ENCODE results near the gene MEIKIN.

DNA sequence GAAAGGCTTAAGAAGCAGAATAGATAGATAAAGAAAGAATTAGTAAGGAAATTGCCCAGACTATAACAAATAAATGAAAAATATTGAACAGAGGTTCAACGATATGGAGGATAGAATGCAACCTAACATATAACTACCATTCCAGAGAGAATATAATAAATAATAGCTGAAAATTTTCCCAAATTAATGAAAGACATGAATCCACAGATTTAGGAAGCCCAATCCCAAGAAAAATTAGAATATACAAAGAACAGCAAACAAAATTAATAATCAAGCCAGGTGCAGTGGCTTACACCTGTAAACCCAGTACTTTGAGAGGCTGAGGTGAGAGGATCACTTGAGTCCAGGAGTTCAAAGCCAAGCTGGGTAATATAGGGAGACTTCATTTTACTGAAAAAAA lies 120.8 kb downstream of the MEIKIN start:
- TF ChIP-seq EZH2 (IDR thresholded peaks at IDR 0.05; ENCODE audit: low read length, missing control alignments), result no peak
- TF ChIP-seq, protein P1, sequence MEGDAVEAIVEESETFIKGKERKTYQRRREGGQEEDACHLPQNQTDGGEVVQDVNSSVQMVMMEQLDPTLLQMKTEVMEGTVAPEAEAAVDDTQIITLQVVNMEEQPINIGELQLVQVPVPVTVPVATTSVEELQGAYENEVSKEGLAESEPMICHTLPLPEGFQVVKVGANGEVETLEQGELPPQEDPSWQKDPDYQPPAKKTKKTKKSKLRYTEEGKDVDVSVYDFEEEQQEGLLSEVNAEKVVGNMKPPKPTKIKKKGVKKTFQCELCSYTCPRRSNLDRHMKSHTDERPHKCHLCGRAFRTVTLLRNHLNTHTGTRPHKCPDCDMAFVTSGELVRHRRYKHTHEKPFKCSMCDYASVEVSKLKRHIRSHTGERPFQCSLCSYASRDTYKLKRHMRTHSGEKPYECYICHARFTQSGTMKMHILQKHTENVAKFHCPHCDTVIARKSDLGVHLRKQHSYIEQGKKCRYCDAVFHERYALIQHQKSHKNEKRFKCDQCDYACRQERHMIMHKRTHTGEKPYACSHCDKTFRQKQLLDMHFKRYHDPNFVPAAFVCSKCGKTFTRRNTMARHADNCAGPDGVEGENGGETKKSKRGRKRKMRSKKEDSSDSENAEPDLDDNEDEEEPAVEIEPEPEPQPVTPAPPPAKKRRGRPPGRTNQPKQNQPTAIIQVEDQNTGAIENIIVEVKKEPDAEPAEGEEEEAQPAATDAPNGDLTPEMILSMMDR (conservative IDR thresholded peaks at IDR 0.05 in 1 of 2, IDR thresholded peaks at IDR 0.05 in 1 of 2; ENCODE audit: low read depth in 1 of 2, low read length in 2 of 2), result no peak

All from fibroblast of lung (primary cell).